Osteoblast (primary cell): Measurements from ENCODE around the gene RASL11A. TPM values are rescaled to one million over a fixed set of nuclear protein-coding genes. Genes with fewer than 3 reads are reported as not detected.
A peak's percentile ranks its signal among the peaks of the same experiment; 100 is the strongest.
"Not testable (repeated sequence)": the region's sequence is repeated elsewhere in the genome, so short reads cannot be mapped to it uniquely, and the experiment has no call there.

Source experiments
- DNase-seq: peaks from one replicate; pipeline ENCODE4 v3.0.0; 2011; ENCODE audit warnings: low spot score, mixed read lengths; ENCODE audit not compliant: insufficient read length; ENCODE audit errors: missing footprints
- H2AFZ ChIP-seq: 2 replicates; pipeline ENCODE4 v1.6.0; 2011; ENCODE audit warnings: mild to moderate bottlenecking, low read length
- H3K27ac ChIP-seq: 2 replicates; pipeline ENCODE4 v1.5.1; 2011; ENCODE audit warnings: mild to moderate bottlenecking, low read depth, low read length, moderate library complexity
- H3K27me3 ChIP-seq: 2 replicates; pipeline ENCODE4 v1.6.0; 2012; ENCODE audit warnings: mild to moderate bottlenecking, control low read depth, inconsistent platforms, low read length, moderate library complexity; ENCODE audit not compliant: insufficient read depth
- H3K36me3 ChIP-seq: 2 replicates; pipeline ENCODE4 v1.5.1; 2011; ENCODE audit warnings: mild to moderate bottlenecking, low read length, control low read depth, moderate library complexity; ENCODE audit not compliant: insufficient read depth
- H3K4me1 ChIP-seq: 2 replicates; pipeline ENCODE4 v1.5.1; 2011; ENCODE audit warnings: mild to moderate bottlenecking, low read length, control low read depth, moderate library complexity; ENCODE audit not compliant: insufficient read depth
- H3K4me2 ChIP-seq: 2 replicates; pipeline ENCODE4 v1.6.0; 2011; ENCODE audit warnings: mild to moderate bottlenecking, low read length; ENCODE audit not compliant: insufficient read depth
- H3K4me3 ChIP-seq: fragments of 200-600 bp; sonication (generic); 3 replicates; pipeline ENCODE4 v1.5.1; 2012; ENCODE audit warnings: mild to moderate bottlenecking, low read length, inconsistent platforms; ENCODE audit not compliant: insufficient read depth
- H3K79me2 ChIP-seq: 2 replicates; pipeline ENCODE4 v1.6.0; 2012; ENCODE audit warnings: mild to moderate bottlenecking, low read length, control low read depth, inconsistent platforms; ENCODE audit not compliant: insufficient read depth
- H3K9me3 ChIP-seq: 2 replicates; pipeline ENCODE4 v1.5.1; 2011; ENCODE audit warnings: low read depth, low read length, control low read depth
- H4K20me1 ChIP-seq: 2 replicates; pipeline ENCODE4 v1.6.0; 2012; ENCODE audit warnings: mild to moderate bottlenecking, low read length, control low read depth; ENCODE audit not compliant: insufficient read depth
- total RNA-seq: library from RNA; depleted of rRNA; stranded (reverse); fragments of >200 nt; gene quantifications from 2 replicates; pipeline ENCODE4 v1.2.3, GENCODE V29; 2012
- TF ChIP-seq, protein P1 (sequence below): IDR thresholded peaks from 2 replicates; pipeline ENCODE4 v1.5.1; 2011; ENCODE audit warnings: mild to moderate bottlenecking, low read depth, low read length, moderate library complexity; ENCODE audit errors: extremely low read depth

Gene RASL11A
- total RNA-seq, 1 donor = 11.9 TPM

DNA sequence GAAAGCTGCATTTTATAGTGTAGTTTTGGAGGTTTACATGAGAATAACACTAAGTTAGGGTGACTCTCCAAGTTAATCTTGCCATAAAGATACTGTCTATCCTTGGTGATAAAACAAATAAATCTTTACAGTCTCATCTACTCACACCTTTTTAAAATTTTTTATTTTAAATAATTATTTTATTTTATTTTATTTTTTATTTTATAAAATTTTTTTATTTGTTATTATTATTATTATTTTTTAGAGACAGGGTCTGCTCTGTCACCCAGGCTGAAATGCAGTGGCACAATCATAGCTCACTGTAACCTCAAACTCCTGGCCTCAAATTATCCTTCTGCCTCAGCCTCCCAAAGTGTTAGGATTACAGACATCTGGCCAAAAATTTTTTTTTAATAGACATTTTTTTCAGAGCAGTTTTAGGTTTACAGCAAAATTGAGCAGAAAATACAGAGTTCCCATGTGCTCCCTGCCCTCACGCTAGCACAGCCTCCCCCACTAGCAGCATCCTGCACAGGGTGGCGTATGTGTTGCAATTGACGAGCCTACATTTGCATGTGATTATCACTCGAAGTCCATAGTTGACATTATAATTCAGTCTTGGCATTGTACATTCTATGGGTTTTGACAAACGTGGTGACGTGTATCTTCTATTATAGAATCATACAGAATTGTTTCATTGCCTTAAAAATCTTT lies 41.0 kb downstream of the RASL11A start:
- Histone ChIP-seq H3K79me2 (no peaks in the 10 kb centered on the region), H3K27ac (no peak overlapping the region), H3K4me3 (no peak overlapping the region), H4K20me1 (no peaks in the 10 kb centered on the region), H2AFZ (no peak overlapping the region), H3K4me1 (no peaks in the 10 kb centered on the region), H3K27me3 (no peaks in the 10 kb centered on the region), H3K36me3 (no peaks in the 10 kb centered on the region), H3K9me3 (no peaks in the 10 kb centered on the region), H3K4me2 (no peak overlapping the region)
- no peak for DNase-seq
- TF ChIP-seq, protein P1, sequence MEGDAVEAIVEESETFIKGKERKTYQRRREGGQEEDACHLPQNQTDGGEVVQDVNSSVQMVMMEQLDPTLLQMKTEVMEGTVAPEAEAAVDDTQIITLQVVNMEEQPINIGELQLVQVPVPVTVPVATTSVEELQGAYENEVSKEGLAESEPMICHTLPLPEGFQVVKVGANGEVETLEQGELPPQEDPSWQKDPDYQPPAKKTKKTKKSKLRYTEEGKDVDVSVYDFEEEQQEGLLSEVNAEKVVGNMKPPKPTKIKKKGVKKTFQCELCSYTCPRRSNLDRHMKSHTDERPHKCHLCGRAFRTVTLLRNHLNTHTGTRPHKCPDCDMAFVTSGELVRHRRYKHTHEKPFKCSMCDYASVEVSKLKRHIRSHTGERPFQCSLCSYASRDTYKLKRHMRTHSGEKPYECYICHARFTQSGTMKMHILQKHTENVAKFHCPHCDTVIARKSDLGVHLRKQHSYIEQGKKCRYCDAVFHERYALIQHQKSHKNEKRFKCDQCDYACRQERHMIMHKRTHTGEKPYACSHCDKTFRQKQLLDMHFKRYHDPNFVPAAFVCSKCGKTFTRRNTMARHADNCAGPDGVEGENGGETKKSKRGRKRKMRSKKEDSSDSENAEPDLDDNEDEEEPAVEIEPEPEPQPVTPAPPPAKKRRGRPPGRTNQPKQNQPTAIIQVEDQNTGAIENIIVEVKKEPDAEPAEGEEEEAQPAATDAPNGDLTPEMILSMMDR = no peak

DNA sequence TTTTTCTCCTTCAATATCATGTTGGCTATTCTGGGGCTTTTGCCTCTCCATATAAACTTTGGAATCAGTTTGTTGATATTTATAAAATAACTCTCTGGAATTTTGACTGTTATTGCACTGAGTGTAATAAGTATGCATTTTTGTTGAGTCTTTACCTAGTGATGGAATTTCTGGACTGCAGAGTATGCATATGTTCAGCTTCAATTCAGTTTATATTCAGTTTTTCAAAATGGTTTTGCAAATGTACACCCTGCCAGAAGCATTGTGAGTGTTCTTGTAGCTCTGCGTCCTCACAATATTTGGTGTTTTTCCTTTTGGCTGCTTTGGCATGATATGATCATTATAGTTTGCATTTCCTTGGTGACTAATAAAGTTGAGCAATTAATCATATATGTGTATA lies 43.1 kb downstream of the RASL11A start:
- DNase-seq = no peak
- Histone ChIP-seq H3K79me2 (no peaks in the 10 kb centered on the region), H3K9me3 (no peaks in the 10 kb centered on the region), H3K27ac (no peak overlapping the region), H4K20me1 (no peaks in the 10 kb centered on the region), H3K4me3 (no peak overlapping the region), H3K27me3 (no peaks in the 10 kb centered on the region), H3K36me3 (no peaks in the 10 kb centered on the region), H3K4me1 (no peaks in the 10 kb centered on the region), H2AFZ (no peak overlapping the region), H3K4me2 (no peak overlapping the region)
- TF ChIP-seq, protein P1 = no peak

DNA sequence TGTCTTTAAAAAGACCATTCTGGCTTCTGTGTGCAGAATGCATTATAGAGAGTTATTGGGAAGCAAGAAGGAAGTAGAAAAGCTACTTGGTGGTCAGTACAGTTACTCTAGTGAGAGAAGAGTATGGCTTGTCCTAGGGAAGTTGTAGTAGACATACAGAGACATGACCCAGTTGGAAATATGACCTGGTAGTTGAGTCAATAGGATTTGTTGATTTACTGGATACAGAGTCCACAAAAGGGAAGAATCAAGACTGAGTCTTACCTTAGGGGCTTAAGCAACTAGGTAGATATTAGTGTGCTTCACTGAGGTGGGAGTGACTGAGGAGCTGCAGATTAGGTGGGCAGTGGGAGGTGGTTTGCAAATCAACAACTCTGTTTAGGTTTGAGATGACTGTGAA lies 48.8 kb downstream of the RASL11A start:
- DNase-seq = peak; percentile 22
- Histone ChIP-seq H3K4me3 (no peak overlapping the region), H3K27ac (no peak overlapping the region), H3K27me3 (peaks cover 14% of the 10 kb centered on the region), H2AFZ (no peak overlapping the region), H3K9me3 (no peaks in the 10 kb centered on the region), H3K4me2 (no peak overlapping the region), H3K4me1 (no peaks in the 10 kb centered on the region), H3K36me3 (no peaks in the 10 kb centered on the region), H3K79me2 (no peaks in the 10 kb centered on the region), H4K20me1 (no peaks in the 10 kb centered on the region)
- TF ChIP-seq, protein P1 = no peak

DNA sequence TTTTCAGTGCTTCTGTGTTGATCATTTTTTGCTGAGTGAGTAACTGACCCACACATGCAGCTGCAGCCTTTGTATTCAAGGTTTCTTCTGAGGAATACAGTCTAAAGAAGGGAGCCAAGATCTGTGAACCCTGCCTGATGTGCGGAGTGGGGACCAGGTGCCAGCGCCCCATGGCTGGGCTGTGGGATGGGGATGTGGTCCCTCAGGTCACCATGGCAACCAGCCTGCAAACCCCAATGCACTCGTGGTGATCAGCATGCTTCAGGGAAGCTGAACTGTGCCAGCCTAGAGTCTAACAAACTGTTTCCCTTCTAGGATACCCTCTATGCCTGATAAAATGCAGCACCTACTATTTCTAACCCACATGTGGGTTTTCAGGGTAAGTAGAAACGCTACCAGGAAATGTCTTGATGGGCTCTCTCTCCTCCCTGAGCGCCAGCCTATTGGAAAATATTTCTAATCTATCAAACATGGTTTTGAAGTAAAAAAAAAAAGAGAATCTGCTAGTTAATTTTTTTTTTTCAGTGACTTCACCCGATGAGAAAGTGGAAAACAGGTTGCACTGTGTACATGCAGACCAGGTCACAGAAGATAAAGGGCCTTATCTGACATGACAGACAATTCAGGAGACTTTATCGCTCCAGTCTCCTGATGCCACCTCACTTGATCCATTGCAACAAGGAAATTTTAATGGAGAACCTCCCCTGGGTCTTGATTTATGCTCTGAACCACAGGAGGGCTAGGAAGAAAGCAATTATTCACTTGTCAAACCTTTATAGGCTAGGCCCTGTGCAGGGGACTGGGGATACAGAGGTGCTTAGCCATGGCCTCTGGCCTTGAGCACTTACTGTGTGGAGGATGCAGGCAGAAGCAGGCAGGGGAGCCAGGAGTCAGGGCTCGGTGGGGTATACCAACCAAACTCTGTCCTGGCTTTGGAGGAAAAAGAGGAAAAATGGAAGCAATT lies 51.1 kb downstream of the RASL11A start:
- DNase-seq = no peak
- Histone ChIP-seq H3K4me2 (no peak overlapping the region), H3K27ac (no peak overlapping the region)

DNA sequence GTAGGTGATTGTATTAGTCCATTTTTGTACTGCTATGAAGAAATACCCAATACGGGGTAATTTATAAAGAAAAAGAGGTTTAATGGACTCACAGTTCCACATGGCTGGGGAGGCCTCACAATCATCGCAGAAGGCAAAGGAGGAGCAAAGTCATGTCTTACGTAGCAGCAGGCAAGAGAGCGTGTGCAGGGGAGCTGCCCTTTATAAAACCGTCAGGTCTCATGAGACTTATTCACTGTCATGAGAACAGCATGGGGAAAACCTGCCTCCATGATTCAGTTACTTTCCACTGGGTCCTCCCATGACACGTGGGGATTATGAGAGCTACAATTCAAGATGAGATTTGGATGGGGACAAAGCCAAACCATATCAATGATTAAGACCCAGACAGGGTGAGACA lies 51.8 kb downstream of the RASL11A start:
- not testable (repeated sequence) for H3K36me3 ChIP-seq, DNase-seq, H3K4me2 ChIP-seq, H3K4me3 ChIP-seq, H2AFZ ChIP-seq, H3K9me3 ChIP-seq, H3K4me1 ChIP-seq, H3K27ac ChIP-seq, H4K20me1 ChIP-seq, H3K79me2 ChIP-seq
- peaks cover 14% of the 10 kb centered on the region for H3K27me3 ChIP-seq

More for the DNA sequence above, 51.1 kb downstream of the RASL11A start:
- Histone ChIP-seq H3K9me3 (no peaks in the 10 kb centered on the region), H3K4me3 (no peak overlapping the region), H3K4me1 (no peaks in the 10 kb centered on the region), H4K20me1 (no peaks in the 10 kb centered on the region), H3K27me3 (peaks cover 14% of the 10 kb centered on the region), H2AFZ (no peak overlapping the region), H3K79me2 (no peaks in the 10 kb centered on the region), H3K36me3 (no peaks in the 10 kb centered on the region)
- TF ChIP-seq, protein P1 = no peak
